ENCODE data around the gene FBLN2. TPM values are rescaled to one million over a fixed set of nuclear protein-coding genes. Genes with fewer than 3 reads are reported as not detected.

The FBLN2 gene
- total and polyA plus RNA-seq, 10 of the 15 experiments (the other 5 are each of a cell fraction or from before 2014, with no cell fraction given) = 0.03 to 0.41 (median 0.12) TPM; not detected in 2

DNA sequence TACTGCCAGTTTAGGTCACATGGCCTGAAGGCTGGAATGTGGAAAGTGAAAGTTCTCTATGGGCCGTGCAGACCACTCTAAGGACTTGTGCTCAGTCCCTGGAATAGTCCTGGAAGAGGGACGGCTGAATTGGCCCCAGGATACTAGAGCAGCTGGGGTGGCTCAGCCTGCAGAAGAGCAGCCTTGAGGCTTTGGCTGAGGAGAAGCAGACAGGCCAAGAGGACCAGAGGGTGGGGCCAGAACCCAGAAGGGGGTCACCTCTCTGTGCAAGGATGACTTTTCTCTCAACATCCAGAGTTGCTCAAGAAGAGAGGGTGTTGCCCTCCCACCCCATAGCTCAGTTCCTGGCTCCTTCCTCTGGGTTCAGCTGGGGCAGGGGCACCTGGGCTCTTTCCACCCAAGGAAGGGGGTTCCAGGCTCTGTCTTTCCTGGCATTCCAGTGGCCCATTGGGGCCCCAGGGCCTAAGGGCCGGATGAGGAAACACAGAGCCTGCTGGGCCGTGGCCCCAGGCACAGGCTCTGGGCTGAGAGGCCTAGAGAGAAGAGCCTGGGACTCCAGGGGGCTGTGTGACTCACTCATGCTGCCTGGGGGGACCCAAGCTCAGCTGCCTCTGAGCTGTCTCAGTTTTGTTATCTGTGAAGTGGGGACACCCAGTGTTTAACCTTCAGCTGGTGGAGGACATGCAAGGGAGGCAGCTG is 8.5 kb upstream of the FBLN2 start (continued):
- no peak for TF ChIP-seq ZNF592 (IDR thresholded peaks at IDR 0.05)

DNA sequence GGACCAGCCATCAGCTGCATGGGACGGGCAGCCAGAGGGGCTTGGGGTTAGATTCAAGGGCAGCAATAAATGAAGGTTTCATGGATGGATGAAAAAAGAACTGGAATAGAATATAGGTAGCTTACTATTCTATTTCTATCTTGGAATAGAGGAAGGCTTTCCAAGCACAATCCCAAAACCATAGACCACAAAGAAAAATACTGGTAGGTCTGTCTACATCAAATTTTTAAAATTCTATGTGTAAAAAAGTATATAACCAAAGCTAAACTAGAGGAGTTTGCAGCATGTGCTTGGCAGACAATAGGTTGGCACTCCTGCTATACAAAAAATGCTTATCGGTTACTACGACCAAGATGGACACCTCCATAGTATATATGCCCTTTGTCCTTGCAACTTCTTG is 7.2 kb upstream of the FBLN2 start:
- Histone ChIP-seq H3K4me2 (ENCODE audit: control insufficient read depth, insufficient read depth) (no peak overlapping the region), H4K20me1 (ENCODE audit: control insufficient read depth, insufficient read depth) (no peaks in the 10 kb centered on the region), H3K27me3 (replicated peaks in 1 of 2; ENCODE audit: control insufficient read depth in 2 of 2, insufficient read depth in 2 of 2, low read length in 1 of 2) (peaks cover 0 to 4% of the 10 kb centered on the region in 2 experiments; a peak in 3 of 4 replicates), H3K27ac (ENCODE audit: control insufficient read depth, insufficient read depth) (no peak overlapping the region), H2AFZ (ENCODE audit: control insufficient read depth, low read depth, low read length) (no peak overlapping the region), H3K9me3 (replicated peaks; ENCODE audit: control insufficient read depth, insufficient read depth, low read length) (no peaks in the 10 kb centered on the region; the same call in 1 of the 3 replicates), H3K4me3 (no peak overlapping the region), H3K79me2 (ENCODE audit: control insufficient read depth, insufficient read depth, low read length) (no peaks in the 10 kb centered on the region), H3K9ac (ENCODE audit: control insufficient read depth, insufficient read depth, low read length) (no peak overlapping the region), H3K4me1 (ENCODE audit: control insufficient read depth, insufficient read depth, low read length) (no peaks in the 10 kb centered on the region), H3K36me3 (ENCODE audit: control insufficient read depth in 2 of 2, insufficient read depth in 2 of 2, low read length in 1 of 2) (no peaks in the 10 kb centered on the region)
- ChIA-PET SMC1A (ENCODE audit: uncharacterized antibody, unreplicated experiment) (no interaction called here), CTCF (no interaction called here), POLR2A (no interaction called here), RAD21 (ENCODE audit: unreplicated experiment) (no interaction called here)
- no peak for ATAC-seq
- BruUV-seq (replicated peaks) = no TSS peak
- no peak for FAIRE-seq
- in situ Hi-C loops (cut with MboI) = no loop called here
- 48% methylated on average over 3 of the region's 3 CpGs for WGBS (ENCODE audit: insufficient coverage, insufficient replicate concordance, low lambda C conversion rate, missing lambda C conversion rate)
- DNase-seq (ENCODE audit: low read depth, low spot score) = no peak
- intact Hi-C loops (cut with micrococcal nuclease; ENCODE audit: unreplicated experiment) = no loop called here
- TF ChIP-seq, protein P1, sequence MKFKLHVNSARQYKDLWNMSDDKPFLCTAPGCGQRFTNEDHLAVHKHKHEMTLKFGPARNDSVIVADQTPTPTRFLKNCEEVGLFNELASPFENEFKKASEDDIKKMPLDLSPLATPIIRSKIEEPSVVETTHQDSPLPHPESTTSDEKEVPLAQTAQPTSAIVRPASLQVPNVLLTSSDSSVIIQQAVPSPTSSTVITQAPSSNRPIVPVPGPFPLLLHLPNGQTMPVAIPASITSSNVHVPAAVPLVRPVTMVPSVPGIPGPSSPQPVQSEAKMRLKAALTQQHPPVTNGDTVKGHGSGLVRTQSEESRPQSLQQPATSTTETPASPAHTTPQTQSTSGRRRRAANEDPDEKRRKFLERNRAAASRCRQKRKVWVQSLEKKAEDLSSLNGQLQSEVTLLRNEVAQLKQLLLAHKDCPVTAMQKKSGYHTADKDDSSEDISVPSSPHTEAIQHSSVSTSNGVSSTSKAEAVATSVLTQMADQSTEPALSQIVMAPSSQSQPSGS (IDR thresholded peaks at IDR 0.05; ENCODE audit: low read length) = no peak
- TF ChIP-seq JUND (IDR thresholded peaks at IDR 0.05; ENCODE audit: low read depth, low read length) (no peak), WRNIP1 (IDR thresholded peaks at IDR 0.05; ENCODE audit: borderline replicate concordance, low read depth, low read length) (no peak), ZNF592 (IDR thresholded peaks at IDR 0.05) (no peak), MTA3 (IDR thresholded peaks at IDR 0.05; ENCODE audit: borderline replicate concordance, low read length) (no peak), NR2C1 (IDR thresholded peaks at IDR 0.05) (no peak), CEBPB (IDR thresholded peaks at IDR 0.05; ENCODE audit: borderline replicate concordance in 1 of 2, low read depth in 2 of 2, low read length in 2 of 2) (no peak)
- TF ChIP-seq, protein P2, sequence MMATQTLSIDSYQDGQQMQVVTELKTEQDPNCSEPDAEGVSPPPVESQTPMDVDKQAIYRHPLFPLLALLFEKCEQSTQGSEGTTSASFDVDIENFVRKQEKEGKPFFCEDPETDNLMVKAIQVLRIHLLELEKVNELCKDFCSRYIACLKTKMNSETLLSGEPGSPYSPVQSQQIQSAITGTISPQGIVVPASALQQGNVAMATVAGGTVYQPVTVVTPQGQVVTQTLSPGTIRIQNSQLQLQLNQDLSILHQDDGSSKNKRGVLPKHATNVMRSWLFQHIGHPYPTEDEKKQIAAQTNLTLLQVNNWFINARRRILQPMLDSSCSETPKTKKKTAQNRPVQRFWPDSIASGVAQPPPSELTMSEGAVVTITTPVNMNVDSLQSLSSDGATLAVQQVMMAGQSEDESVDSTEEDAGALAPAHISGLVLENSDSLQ (IDR thresholded peaks at IDR 0.05) = no peak

Data from GM12878 (cell line).